ENCODE data around the gene NKAIN2.

GRCh38 chr6:124858564-124858963 is 1054.9 kb downstream of the NKAIN2 start:
- TF ChIP-seq CTCF (conservative IDR thresholded peaks at IDR 0.05) (no peak), ZFX (IDR thresholded peaks at IDR 0.05) (no peak)

All from C4-2B (cell line).